Astrocyte (in vitro differentiated cells and primary cell): ENCODE results near the gene BRIX1.

Experiments used
- CTCF ChIP-seq: IDR thresholded peaks from 2 replicates; pipeline ENCODE4 v1.5.1; 2011; ENCODE audit warnings: low read depth, mild to moderate bottlenecking, inconsistent platforms, low read length, moderate library complexity; ENCODE audit not compliant: insufficient read depth
- EZH2 ChIP-seq: IDR thresholded peaks from 2 replicates; pipeline ENCODE4 v1.6.1; 2012; ENCODE audit warnings: mild to moderate bottlenecking, low read length, inconsistent platforms; ENCODE audit not compliant: insufficient read depth

GRCh38 chr5:34957857-34958690 is 42.6 kb downstream of the BRIX1 start:
- TF ChIP-seq CTCF: peak; percentile 68
- TF ChIP-seq EZH2: no peak
